Mucosa of descending colon (tissue), 3 donors: ENCODE data around the gene CAVIN1. TPM values are rescaled to one million over a fixed set of nuclear protein-coding genes. Genes with fewer than 3 reads are reported as not detected.
"Not testable (repeated sequence)": the region's sequence is repeated elsewhere in the genome, so short reads cannot be mapped to it uniquely, and the experiment has no call there.

Source experiments
- ATAC-seq: fragments of 200-7000 bp; cut with Tn5 transposase; one replicate; pipeline ENCODE4 v1.9.1; 2020; ENCODE audit warnings: mild to moderate bottlenecking, moderate library complexity
- DNase-seq, 3 donors: peaks; one replicate each; pipeline ENCODE4 v3.0.0-alpha.2; 2020
- H3K36me3 ChIP-seq: fragments of 200-600 bp; one replicate; pipeline ENCODE4 v1.8.0; 2021; ENCODE audit warnings: low read depth, mild to moderate bottlenecking
- H3K4me1 ChIP-seq: fragments of 200-600 bp; one replicate; pipeline ENCODE4 v1.8.0; 2021; ENCODE audit warnings: low read depth, mild to moderate bottlenecking
- H3K4me3 ChIP-seq: fragments of 200-600 bp; one replicate; pipeline ENCODE4 v1.8.0; 2021; ENCODE audit warnings: mild to moderate bottlenecking
- H3K9me3 ChIP-seq: fragments of 200-600 bp; one replicate; pipeline ENCODE4 v1.8.0; 2021; ENCODE audit warnings: mild to moderate bottlenecking
- CTCF ChIP-seq: fragments of 200-600 bp; IDR thresholded peaks from one replicate; pipeline ENCODE4 v1.8.0; 2022; ENCODE audit warnings: antibody characterized with exemption, mild to moderate bottlenecking
- intact Hi-C, 2 donors: fragments of 100-400 bp; cut with DNase I in 1 of 2; cut with micrococcal nuclease in 1 of 2; formaldehyde crosslinking; loops; one replicate each; pipeline versions ENCODE4 v1.11.0 to v1.11.1; 2022; cut with DNase I, micrococcal nuclease
- total RNA-seq, 3 donors: library from RNA; stranded (reverse); fragmentation: NEBNext Ultra II Directional in 2 of 3; extraction: Animal tissue kit (Norgen Biotek cat#: 25700) in 2 of 3; gene quantifications; one replicate each; pipeline versions ENCODE4 v1.2.1 to v1.2.4, GENCODE V29; 2021 to 2023
- donor health status: DM: no; HTN: no; CAD: no; lungs with moderate emphysema.
- donor health status: DM: no; HTN: no; CAD: no.
- donor health status: DM: no; HTN: yes; CAD: no.

Gene CAVIN1
- total RNA-seq, 3 donors from 2014 or later: 19.3 to 246 (median 52.4) TPM

DNA sequence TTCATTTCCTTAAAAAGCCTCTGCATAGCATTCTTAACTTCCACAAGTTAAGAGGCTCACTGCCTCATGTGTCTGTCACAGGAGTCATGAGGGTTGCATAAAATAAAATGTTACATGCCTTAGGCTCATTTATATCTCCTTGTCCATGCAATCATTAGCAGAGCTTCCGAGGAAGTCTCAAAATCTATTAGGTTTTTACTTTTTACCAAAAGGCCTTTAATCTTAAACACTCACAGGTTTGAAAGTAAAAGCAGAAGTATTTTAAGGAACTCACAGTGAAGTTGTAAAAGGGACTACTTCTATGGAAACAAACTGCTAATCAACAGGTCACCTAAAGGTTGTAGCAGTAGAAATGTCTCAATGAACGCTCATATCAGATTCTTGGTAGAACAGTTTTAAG is 30.4 kb upstream of the CAVIN1 start:
- intact Hi-C loops: no loop called here
- DNase-seq (no peak), ATAC-seq (no peak)
- no peaks in the 10 kb centered on the region for H3K36me3 ChIP-seq
- H3K4me1 ChIP-seq: peaks cover 4% of the 10 kb centered on the region
- no peak overlapping the region for H3K4me3 ChIP-seq
- H3K9me3 ChIP-seq: no peaks in the 10 kb centered on the region
- TF ChIP-seq CTCF: no peak

- DNase-seq: peak in 1 of 3 donors; percentile 27
- peak; percentile 55 for ATAC-seq
- H3K4me1 ChIP-seq, intact Hi-C loops, H3K4me3 ChIP-seq, H3K36me3 ChIP-seq, H3K9me3 ChIP-seq: not testable (repeated sequence)
Observed at GRCh38 chr17:42451270-42451669, 28.2 kb upstream of the CAVIN1 start.

- DNase-seq, H3K4me1 ChIP-seq, ATAC-seq, intact Hi-C loops, H3K9me3 ChIP-seq, H3K4me3 ChIP-seq, H3K36me3 ChIP-seq: not testable (repeated sequence)
Observed at GRCh38 chr17:42449838-42450237, 26.8 kb upstream of the CAVIN1 start.

DNA sequence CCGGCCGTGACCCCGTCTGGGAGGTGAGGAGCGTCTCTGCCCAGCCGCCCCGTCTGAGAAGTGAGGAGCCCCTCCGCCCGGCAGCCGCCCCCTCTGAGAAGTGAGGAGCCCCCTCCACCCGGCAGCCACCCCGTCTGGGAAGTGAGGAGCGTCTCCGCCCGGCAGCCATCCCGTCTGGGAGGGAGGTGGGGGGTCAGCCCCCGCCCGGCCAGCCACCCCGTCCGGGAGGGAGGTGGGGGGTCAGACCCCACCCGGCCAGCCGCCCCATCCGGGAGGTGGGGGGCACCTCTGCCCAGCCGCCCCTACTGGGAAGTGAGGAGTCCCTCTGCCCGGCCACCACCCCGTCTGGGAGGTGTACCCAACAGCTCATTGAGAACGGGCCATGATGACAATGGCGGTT is 26.1 kb upstream of the CAVIN1 start:
- intact Hi-C loops: not testable (repeated sequence)

DNA sequence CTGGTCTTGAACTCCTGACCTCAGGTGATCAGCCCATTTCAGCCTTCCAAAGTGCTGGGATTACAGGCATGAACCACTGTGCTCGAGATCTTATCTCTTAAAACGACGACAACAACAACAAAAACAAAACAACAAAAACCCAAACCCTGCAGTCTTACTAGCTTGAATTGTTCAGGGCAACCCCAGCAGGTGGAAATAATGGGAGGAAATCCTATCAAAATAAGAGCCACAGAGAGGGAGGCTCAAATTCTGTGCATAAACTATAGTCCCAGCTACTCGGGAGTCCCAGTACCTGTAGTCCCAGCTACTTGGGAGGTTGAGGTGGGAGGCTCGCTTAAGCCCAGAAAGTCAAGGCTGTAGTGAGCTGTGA is 19.1 kb upstream of the CAVIN1 start:
- DNase-seq (no peak), ATAC-seq (peak; percentile 43)
- no peak overlapping the region for H3K4me3 ChIP-seq
- intact Hi-C loops: no loop called here
- peaks cover 8% of the 10 kb centered on the region for H3K4me1 ChIP-seq
- TF ChIP-seq CTCF: no peak
- no peaks in the 10 kb centered on the region for H3K36me3 ChIP-seq
- H3K9me3 ChIP-seq: no peaks in the 10 kb centered on the region

More for the DNA sequence above, 26.1 kb upstream of the CAVIN1 start:
- H3K9me3 ChIP-seq, H3K4me1 ChIP-seq, DNase-seq, H3K4me3 ChIP-seq, H3K36me3 ChIP-seq, ATAC-seq: not testable (repeated sequence)

DNA sequence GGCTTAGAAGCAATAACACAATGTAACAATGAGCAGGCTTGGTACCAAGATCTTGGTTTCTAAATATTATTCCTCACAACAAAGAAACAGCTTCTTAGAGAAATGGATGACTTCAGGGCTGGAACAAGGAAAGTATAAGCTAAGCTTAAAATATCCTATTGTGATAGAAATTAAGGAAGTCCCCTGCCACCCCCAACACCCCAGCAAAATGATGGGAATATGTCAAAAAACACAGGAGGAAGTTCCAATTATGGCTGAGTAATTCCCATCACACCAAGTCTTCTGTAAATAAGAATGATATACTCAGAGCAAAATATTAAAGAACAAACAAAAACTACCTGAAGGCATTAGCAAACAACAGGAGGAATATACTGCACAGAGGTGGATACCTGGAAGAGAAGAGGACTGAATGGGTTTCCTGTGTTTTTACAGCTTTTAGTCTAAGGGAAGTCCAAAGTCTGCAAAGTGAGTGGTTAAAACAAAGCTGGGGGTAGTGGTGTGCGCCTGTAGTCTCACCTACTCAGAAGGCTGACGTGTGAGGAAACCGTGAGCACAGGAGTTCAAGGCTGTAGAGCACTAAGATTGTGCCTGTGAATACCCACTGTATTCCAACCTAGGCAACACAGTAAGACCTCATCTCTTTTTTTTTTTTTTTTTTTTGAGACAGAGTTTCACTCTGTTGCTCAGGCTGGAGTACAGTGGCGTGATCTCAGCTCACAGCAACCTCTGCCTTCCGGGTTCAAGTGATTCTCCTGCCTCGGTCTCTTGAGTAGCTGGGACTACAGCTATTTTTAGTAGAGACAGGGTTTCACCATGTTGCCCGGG is 18.5 kb upstream of the CAVIN1 start:
- ATAC-seq (peak; percentile 95), DNase-seq (peak in 1 of 3 donors; percentile 51)
- H3K9me3 ChIP-seq: no peaks in the 10 kb centered on the region
- no peak overlapping the region for H3K4me3 ChIP-seq
- TF ChIP-seq CTCF: no peak
- intact Hi-C loops: no loop called here
- H3K4me1 ChIP-seq: peaks cover 8% of the 10 kb centered on the region
- no peaks in the 10 kb centered on the region for H3K36me3 ChIP-seq

DNA sequence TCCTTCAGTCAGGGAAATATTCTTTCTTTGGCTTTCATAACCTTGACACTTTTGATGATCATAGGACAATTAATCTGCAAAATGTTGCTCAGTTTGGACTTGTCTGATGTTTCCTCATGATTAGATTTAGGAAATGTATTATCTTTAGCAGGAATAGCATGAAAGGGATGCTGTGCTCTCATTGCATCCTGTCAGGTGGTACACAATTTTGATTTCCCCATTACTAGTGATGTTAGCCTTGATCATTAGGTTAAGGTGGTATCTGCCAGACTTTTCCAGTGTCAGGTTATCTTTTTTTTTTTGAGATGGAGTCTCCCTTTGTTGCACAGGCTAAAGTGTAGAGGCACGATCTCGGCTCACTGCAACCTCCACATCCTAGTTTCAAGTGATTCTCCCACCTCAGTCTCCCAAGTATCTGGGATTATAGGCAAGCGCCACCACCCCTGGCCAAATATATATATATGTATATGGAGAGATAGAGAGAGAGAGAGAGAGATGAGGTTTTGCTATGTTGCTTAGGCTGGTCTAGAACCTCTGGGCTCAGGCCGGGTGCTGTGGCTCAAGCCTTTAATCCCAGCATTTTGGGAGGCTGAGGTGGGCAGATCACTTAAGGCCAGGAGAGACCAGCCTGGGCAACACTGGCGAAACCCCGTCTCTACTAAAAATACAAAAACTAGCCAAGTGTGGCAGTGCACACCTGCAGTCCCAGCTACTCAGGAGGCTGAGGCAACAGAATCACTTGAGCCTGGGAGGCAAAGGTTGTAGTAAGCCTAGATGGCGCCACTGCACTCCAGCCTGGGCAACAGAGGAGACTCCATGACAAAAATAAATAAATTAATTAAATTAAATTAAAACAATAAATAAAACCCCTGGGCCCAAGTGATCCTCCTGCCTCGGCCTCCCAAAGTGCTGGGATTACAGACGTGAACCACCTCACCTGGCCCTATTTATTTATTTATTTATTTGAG is 15.8 kb upstream of the CAVIN1 start:
- no peaks in the 10 kb centered on the region for H3K36me3 ChIP-seq
- DNase-seq (peak in 2 of 3 donors; percentile 52 to 82), ATAC-seq (peak; percentile 25)
- peaks cover 8% of the 10 kb centered on the region for H3K4me1 ChIP-seq
- peak; percentile 26 for TF ChIP-seq CTCF
- no peaks in the 10 kb centered on the region for H3K9me3 ChIP-seq
- no peak overlapping the region for H3K4me3 ChIP-seq
- intact Hi-C loops: no loop called here
